ENCODE results near the gene COL9A3.

COL9A3 gene

DNA sequence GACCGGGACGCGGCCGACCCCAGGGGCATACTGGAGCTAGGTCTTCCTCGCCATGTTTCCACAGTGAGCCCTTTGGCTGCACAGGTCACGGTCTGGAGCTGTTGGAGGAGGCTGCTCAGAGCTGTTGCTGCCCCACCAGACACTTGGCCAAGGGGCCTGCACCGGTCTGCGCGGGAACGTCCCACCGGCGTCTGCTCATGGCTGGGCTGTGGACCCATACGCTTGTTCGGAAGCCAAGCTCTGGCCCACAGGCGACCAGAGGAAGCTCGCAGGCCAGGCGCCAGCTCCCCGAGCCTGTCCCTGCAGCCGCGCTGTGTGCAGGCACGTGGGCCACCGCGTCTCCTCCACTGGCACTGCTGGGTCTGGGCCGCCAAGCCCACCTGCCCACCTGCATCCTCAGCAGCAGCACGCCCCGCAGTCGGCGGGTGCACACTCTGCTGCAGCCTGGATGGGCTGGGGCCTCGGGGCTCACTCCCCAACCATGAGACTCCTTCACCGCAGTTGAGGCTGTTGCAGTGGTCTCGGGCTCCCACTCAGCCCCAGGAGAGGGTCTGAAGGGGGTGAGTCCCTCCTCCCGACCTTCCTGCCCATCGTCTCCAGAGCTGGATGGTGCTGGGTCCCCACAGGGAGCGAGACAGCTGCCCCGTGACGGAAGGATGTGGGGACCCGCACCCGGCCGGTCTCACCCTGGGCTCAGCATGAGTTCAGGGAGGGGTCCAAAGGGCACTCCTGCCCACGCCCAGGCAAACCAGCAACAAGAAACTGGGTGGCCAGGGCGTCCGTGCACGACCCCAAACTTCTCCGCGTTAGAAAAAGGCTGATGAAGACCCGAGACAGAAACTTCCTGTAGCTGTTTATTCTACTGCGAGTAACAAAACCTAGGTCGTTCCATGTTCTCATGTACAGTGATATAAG, 60.3 kb downstream of the COL9A3 start:
- H3K4me3 Mint-ChIP-seq, result no peak overlapping the region
- H3K27me3 Mint-ChIP-seq, result peaks cover 20% of the 10 kb centered on the region
- peak overlapping the region; percentile 53 for H3K27ac Mint-ChIP-seq
- H3K9me3 Mint-ChIP-seq, result no peaks in the 10 kb centered on the region
- peaks cover 39% of the 10 kb centered on the region for H3K36me3 Mint-ChIP-seq (ENCODE audit: low read depth)
- intact Hi-C loops (cut with micrococcal nuclease), result no loop called here
- H3K4me1 Mint-ChIP-seq (ENCODE audit: low read depth), result peaks cover 42% of the 10 kb centered on the region

DNA sequence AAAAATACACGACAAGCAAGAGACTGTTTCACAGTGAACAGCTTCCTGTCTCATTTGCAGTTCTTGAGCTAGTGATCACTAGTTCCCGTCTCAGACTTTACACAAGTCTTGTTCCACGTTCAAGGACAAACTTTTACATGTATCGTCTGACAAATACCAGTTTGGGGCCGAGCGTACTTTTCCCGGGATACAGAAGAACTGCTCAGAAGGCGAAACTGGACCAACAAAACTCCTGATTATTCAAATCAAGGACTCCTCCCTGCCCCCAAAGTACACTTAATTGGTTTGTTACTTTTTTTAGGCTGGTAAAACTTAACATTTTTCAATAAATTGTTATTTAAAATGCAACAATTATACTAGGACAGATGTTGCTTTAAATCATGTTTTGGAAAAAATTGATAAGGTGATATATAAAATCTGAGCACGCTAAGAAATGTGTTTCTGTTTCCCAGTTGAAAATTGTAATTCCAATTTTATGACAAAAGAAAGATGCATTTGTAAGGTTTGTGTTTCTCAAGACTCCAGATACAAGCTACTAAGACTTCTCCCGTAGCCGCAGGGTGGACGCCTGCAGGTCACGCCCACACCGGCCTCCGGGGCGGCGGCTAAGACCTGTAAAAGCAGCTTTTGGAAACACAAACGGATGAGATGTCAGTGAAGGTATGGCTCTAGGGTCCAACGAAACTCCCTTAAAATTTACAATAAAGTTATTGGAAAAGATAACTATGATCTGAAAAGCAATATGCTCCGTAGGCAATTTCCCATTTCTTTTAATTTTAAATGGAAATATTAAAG, 61.6 kb downstream of the COL9A3 start:
- no peak overlapping the region for H3K4me3 Mint-ChIP-seq
- intact Hi-C loops (cut with micrococcal nuclease), result no loop called here
- H3K27me3 Mint-ChIP-seq, result peaks cover 16% of the 10 kb centered on the region
- H3K36me3 Mint-ChIP-seq (ENCODE audit: low read depth), result peaks cover 42% of the 10 kb centered on the region
- H3K4me1 Mint-ChIP-seq (ENCODE audit: low read depth), result peaks cover 29% of the 10 kb centered on the region
- no peak overlapping the region for H3K27ac Mint-ChIP-seq
- H3K9me3 Mint-ChIP-seq, result no peaks in the 10 kb centered on the region

DNA sequence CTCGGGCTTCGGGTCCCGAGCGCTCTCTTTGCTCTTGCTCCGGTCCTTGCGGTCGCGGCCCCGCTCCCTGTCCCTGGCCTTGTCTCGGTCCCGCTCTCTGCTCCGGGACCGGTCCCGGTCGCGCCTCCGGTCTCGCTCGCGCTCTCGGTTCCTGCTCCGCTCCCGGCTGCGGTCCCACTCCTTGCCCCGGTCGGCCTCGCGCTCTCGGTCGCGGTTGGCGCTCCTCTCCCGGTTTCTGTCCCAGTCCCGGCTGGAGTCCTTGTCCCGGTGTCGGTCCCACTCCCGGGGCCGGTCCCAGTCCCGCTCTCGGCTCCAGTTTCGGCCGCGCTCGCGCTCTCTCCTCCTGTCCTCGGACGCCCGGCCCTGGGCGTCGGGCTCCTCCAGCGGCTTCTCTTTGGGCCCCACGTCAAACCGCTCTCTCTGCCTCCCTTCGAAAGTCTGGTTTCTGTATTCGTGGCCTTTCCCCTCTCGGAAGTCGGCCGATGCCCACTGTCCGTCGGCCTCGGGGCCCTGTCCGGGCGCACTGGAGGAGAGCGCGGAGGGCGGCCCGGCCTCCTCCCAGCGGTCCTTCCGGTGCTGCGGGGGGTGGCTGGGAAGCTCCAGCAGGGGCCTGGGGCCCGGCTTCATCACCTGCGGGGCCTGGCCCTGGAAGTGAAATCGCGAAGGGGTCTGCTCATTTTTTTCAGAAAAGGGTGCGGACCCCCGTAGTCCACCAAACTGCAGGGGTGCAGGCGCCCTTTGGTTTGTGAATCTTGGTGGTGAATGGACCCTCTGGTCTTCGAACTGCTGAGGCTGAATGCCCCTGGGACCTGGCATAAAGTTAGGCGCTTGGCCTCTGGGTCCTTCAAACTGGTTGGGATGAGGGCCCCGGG, 62.7 kb downstream of the COL9A3 start:
- Mint-ChIP-seq H3K27me3 (peaks cover 9% of the 10 kb centered on the region), H3K36me3 (ENCODE audit: low read depth) (peaks cover 42% of the 10 kb centered on the region), H3K27ac (no peak overlapping the region), H3K9me3 (no peaks in the 10 kb centered on the region), H3K4me1 (ENCODE audit: low read depth) (peaks cover 20% of the 10 kb centered on the region), H3K4me3 (no peak overlapping the region)
- intact Hi-C loops (cut with micrococcal nuclease), result no loop called here

DNA sequence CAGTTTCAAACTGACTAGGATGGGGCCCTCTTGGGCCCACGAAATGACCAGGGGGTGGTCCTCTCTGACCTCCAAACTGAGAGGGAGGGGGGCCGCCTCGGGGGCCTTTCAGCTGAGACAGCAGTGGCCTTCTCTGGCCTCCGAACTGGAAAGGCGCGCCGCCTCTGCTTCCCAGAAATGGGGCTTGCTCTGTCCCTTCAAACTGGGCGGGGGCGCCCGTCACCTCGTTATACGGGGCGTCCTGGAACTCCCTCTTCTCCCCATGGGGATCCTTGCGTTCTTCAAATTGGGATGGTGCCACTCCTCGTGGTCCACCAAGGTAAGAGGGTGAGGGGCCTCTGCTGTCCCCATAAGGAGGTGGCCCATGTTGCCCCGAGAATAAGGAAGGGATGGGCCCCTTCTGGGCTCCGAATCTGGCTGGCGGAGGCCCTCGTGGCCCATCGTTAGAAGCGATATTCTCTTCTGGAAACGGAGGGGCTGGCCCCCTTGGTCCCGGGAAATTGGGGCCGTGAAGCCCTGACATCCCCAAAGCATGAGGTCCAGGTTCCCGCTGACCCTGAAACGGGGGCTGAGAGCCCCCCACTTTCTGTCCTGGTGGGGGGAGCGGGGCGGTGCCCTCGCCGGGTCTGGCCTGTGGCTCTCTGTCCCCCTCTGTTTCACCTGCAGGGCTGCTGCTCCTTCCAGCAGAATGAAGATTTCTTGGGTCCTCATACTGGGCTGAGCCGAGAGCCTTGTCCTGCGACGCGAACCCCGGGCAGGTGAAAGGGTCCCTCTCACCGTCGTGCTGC, 63.5 kb downstream of the COL9A3 start:
- no peak overlapping the region for H3K27ac Mint-ChIP-seq
- H3K4me3 Mint-ChIP-seq, result no peak overlapping the region
- peaks cover 6% of the 10 kb centered on the region for H3K27me3 Mint-ChIP-seq
- no peaks in the 10 kb centered on the region for H3K9me3 Mint-ChIP-seq
- peaks cover 42% of the 10 kb centered on the region for H3K36me3 Mint-ChIP-seq (ENCODE audit: low read depth)
- intact Hi-C loops (cut with micrococcal nuclease), result no loop called here
- peaks cover 14% of the 10 kb centered on the region for H3K4me1 Mint-ChIP-seq (ENCODE audit: low read depth)

DNA sequence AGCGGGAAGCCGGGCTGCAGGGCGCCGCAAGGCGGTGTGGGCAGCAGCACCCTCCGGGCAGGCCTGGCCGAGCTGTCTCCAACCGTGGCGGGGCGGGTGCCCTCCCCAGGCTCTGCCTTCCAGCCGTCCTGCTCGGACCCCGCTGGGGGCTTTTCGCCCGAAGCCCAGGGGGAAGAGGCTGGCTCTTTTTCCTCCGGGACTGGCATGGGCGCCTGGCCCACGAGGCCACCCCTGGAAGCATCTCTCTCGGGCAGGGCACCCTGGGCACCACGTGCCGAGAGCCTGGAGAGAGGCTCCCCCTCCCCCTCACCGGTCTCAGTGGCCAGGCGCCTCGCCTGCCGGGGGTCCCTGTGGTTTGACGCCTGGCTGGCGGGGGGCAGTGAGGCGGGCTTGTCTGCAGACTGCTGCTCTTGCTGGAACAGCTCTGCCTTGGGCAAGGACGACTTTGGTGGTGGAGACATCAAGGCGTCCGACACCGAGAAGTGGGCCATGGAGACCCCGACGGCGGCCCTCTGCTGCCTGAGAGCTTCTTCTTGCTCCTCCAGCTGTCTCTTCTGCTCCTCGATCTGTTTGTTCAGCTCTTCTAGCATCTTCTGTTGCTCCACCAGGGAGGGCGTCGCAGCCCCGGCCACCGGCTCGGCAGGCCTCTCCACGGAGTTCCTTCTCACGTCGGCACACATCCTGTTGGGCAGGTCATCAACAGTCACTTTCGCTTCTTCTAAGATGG, 64.2 kb downstream of the COL9A3 start:
- intact Hi-C loops (cut with micrococcal nuclease), result no loop called here
- Mint-ChIP-seq H3K4me3 (no peak overlapping the region), H3K9me3 (no peaks in the 10 kb centered on the region), H3K4me1 (ENCODE audit: low read depth) (peaks cover 6% of the 10 kb centered on the region), H3K36me3 (ENCODE audit: low read depth) (peaks cover 50% of the 10 kb centered on the region), H3K27me3 (peaks cover 2% of the 10 kb centered on the region), H3K27ac (no peak overlapping the region)

DNA sequence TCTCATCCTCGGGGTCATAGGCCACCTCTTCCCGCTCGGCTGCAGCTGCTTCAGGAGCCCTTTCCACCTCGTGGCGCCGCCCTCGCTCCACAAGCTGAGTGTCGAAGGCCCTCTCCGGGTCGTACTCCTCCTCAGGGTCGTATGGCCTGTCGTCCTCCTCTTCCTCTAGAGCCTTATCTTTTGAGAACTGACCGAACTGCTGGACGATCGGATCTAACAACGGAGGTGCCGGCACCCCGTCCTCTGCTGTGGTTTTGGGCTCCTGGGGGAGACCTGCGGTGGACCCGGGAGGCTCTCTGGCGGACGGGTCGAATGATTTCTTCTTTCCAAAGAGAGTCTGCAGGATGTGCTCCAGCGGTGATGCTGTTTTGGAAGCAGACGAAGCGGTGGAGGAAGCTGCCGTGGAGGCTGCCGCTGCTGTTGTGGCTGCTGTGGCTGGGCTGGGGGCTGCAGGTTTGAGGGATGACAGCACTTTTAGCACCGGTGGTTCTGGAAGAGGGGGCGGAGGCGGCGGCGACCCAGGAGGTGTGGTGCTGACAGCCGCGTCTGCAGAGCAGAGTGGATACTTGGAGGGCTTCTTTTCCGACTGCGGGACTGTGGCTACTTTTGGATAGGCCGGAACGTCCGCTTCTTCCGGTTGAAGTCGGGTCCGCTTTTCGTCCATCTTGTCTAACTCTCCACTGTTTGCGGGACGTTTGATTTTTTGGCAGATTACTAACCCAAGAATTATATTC, 65.0 kb downstream of the COL9A3 start:
- intact Hi-C loops (cut with micrococcal nuclease), result no loop called here
- H3K27ac Mint-ChIP-seq, result no peak overlapping the region
- H3K36me3 Mint-ChIP-seq (ENCODE audit: low read depth), result peaks cover 57% of the 10 kb centered on the region
- no peaks in the 10 kb centered on the region for H3K4me1 Mint-ChIP-seq (ENCODE audit: low read depth)
- no peak overlapping the region for H3K4me3 Mint-ChIP-seq
- H3K27me3 Mint-ChIP-seq, result no peaks in the 10 kb centered on the region
- H3K9me3 Mint-ChIP-seq, result no peaks in the 10 kb centered on the region

DNA sequence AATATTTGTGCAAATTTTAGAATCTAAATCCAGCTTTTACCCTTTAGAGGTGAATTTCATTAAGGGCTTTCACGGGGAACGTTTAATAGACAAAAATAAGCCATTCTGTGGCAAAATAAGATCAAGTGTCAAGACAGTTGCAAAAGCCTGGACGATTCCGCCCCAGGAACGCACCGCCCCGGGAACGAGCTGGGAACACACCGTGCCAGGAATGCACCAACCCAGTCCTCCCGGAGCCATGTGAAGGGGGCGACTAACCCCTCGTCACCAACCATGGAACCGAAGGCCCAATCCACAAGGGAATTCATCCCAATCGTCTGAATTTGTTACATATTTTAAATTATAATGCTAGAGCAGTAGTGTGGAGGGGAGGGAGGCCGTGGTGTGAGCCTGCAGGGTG, 65.6 kb downstream of the COL9A3 start:
- H3K27ac Mint-ChIP-seq, result no peak overlapping the region
- no peak overlapping the region for H3K4me3 Mint-ChIP-seq
- intact Hi-C loops (cut with micrococcal nuclease), result no loop called here
- no peaks in the 10 kb centered on the region for H3K27me3 Mint-ChIP-seq
- no peaks in the 10 kb centered on the region for H3K4me1 Mint-ChIP-seq (ENCODE audit: low read depth)
- H3K36me3 Mint-ChIP-seq (ENCODE audit: low read depth), result peaks cover 63% of the 10 kb centered on the region
- no peaks in the 10 kb centered on the region for H3K9me3 Mint-ChIP-seq

DNA sequence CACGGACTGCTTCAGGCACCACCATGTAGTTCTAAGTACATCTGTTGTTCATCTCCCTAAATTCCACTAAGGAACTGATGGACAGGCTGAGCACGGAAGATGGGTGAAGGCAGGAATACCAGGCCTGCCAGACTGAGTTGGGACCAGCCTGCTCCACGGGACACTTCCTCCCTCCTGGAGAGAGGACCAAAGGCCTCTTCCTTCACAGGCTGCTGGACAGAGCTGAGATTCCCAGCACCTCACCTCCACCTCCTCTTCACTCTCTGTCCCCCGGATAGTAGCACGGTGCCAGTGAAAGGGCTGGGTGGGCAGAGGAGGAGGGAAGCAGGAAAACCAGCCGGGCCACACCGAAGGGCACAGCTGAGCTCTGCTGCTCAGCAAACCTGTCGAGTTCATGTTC, 67.7 kb downstream of the COL9A3 start:
- H3K27ac Mint-ChIP-seq, result peak overlapping the region; percentile 37
- no peaks in the 10 kb centered on the region for H3K27me3 Mint-ChIP-seq

DNA sequence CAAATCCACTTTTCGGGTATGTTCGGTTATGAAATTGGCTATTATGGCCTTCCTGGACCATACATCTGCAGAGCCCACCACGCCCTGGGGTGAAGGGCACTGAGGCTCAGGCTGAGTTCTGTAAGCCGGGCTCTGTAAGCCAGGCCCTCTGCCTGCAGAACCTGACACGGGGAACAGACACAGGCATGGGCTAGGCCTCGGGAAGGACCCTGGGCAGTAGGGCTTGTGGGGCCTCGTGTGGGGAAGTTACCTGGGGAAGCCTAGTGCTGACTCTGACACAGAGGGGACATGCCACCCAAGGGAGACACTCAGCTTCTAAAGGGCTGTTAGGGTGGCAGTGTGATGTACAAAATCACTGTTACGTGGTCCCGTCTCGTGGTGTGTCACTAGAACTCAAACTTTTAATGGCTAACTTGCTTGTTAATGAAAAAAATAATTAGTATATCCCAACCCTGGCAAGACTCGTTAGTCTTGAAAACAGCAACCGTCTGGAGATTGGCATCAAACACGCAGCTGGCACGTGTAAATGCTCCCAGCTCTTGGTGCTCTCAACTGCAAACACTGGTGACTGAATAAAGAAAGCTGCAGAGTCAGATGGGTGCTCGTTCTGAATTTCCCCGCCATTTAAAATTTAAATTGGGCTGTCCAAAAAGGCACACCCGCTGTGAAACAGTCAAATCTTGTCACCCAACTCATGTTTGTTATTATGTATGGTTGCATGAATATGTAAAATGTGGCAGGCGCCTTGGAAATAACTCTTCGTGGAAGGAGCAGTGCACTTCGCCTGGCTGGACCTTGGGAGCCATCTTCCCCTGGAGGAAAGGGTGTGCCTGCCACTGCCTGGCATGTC, 68.4 kb downstream of the COL9A3 start:
- no peak overlapping the region for H3K4me3 Mint-ChIP-seq
- peaks cover 71% of the 10 kb centered on the region for H3K36me3 Mint-ChIP-seq (ENCODE audit: low read depth)
- intact Hi-C loops (cut with micrococcal nuclease), result no loop called here
- H3K27me3 Mint-ChIP-seq, result no peaks in the 10 kb centered on the region
- H3K9me3 Mint-ChIP-seq, result no peaks in the 10 kb centered on the region
- no peaks in the 10 kb centered on the region for H3K4me1 Mint-ChIP-seq (ENCODE audit: low read depth)
- peak overlapping the region; percentile 37 for H3K27ac Mint-ChIP-seq

More for the DNA sequence above, 67.7 kb downstream of the COL9A3 start:
- intact Hi-C loops (cut with micrococcal nuclease), result no loop called here
- Mint-ChIP-seq H3K9me3 (no peaks in the 10 kb centered on the region), H3K36me3 (ENCODE audit: low read depth) (peaks cover 71% of the 10 kb centered on the region), H3K4me3 (no peak overlapping the region), H3K4me1 (ENCODE audit: low read depth) (no peaks in the 10 kb centered on the region)

DNA sequence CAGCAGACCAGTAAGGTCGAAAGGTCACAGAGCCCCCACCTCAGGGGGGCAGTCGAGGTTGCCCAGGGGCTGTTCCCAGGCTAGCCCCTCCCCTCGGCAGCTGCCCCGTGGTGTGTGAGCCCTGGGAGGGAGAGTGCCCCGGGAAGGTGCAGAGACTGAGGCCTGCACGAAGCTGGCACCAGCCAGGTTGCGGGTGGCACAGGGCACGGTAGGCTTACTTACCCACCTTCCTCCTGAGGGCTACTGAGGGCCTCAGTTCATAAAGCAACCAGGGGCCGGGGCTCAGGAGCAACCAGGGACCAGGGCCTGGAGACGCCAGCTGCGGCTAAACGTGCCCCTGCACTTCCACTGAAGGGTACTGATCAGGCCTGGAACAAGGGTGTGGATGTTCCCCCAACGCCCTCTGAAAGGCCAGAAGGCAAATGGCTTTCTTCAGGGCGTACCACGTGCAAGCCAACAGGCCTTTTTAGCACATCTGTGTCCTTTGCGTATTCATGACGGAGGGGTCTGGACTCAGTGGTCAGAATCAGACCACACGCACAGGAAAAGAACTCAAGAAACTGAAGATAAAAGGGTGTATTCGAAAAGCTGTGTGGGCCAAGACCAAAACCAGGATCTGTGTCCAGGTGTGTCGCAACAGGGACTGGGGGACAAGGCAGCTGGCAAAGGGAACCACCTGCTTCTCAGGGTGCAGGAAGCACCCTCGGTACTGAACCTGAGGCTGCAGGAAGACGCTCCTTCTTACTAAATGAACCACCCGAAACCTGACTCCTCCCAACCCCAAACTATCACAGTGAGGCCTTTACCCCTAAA, 69.3 kb downstream of the COL9A3 start:
- H3K4me1 Mint-ChIP-seq (ENCODE audit: low read depth), result no peaks in the 10 kb centered on the region
- no peak overlapping the region for H3K4me3 Mint-ChIP-seq
- no peaks in the 10 kb centered on the region for H3K27me3 Mint-ChIP-seq
- no peaks in the 10 kb centered on the region for H3K9me3 Mint-ChIP-seq
- peaks cover 71% of the 10 kb centered on the region for H3K36me3 Mint-ChIP-seq (ENCODE audit: low read depth)
- intact Hi-C loops (cut with micrococcal nuclease), result no loop called here
- H3K27ac Mint-ChIP-seq, result no peak overlapping the region

DNA sequence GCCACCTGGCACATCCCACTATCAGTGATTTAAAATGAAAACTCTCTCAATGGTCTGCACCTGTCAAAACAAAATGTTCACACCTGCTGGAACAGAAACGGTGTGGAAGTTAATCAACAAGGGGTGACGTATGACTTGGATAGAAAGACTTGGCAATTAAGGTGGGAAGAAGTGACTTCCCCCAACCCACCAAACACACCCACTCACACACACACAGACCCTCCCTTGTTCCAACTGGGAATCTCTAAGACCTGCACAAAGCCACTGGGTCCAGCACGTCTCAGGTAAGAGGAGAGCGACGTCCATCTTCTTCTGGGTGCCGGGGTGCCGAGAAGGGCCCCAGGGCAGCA, 69.8 kb downstream of the COL9A3 start:
- Mint-ChIP-seq H3K27me3 (no peaks in the 10 kb centered on the region), H3K36me3 (ENCODE audit: low read depth) (peaks cover 71% of the 10 kb centered on the region), H3K4me1 (ENCODE audit: low read depth) (no peaks in the 10 kb centered on the region), H3K9me3 (no peaks in the 10 kb centered on the region), H3K4me3 (no peak overlapping the region), H3K27ac (no peak overlapping the region)
- intact Hi-C loops (cut with micrococcal nuclease), result no loop called here
